Progenitor cell of endocrine pancreas (in vitro differentiated cells): ENCODE measurements around the gene UBR4. TPM values are rescaled to one million over a fixed set of nuclear protein-coding genes. Genes with fewer than 3 reads are reported as not detected.

ENCODE experiments used
- DNase-seq: peaks from one replicate; pipeline ENCODE4 v3.0.0; 2021; ENCODE audit warnings: low spot score; ENCODE audit not compliant: unreplicated experiment
- H3K27ac Mint-ChIP-seq: 2 replicates; pipeline ENCODE4 v1.8.0; 2021; ENCODE audit warnings: mild to moderate bottlenecking, moderate library complexity, mixed read lengths
- H3K27me3 Mint-ChIP-seq: 2 replicates; pipeline ENCODE4 v1.8.0; 2021; ENCODE audit warnings: mixed read lengths
- H3K36me3 Mint-ChIP-seq: 2 replicates; pipeline ENCODE4 v1.8.0; 2022; ENCODE audit warnings: mixed read lengths; ENCODE audit not compliant: insufficient read depth
- H3K4me1 Mint-ChIP-seq: 2 replicates; pipeline ENCODE4 v1.8.0; 2021; ENCODE audit warnings: low read depth, mixed read lengths
- H3K4me3 Mint-ChIP-seq: 2 replicates; pipeline ENCODE4 v1.8.0; 2021; ENCODE audit warnings: low read depth, mild to moderate bottlenecking, moderate library complexity, mixed read lengths
- H3K9me3 Mint-ChIP-seq: 2 replicates; pipeline ENCODE4 v1.8.0; 2021; ENCODE audit warnings: low read depth, mixed read lengths
- total RNA-seq: library from RNA; stranded (reverse); gene quantifications from 2 replicates; pipeline ENCODE4 v1.2.1, GENCODE V29; 2021
- TF ChIP-seq, protein P1 (sequence below): fragments of 200-600 bp; sonication (generic); IDR thresholded peaks from one replicate; pipeline ENCODE4 v1.5.0; 2021; ENCODE audit warnings: antibody characterized with exemption, mild to moderate bottlenecking; ENCODE audit not compliant: unreplicated experiment

Gene UBR4
- total RNA-seq, 1 donor from 2014 or later, result 155 TPM

- Mint-ChIP-seq H3K4me1 (peaks cover 3% of the 10 kb centered on the region), H3K27me3 (no peaks in the 10 kb centered on the region), H3K36me3 (peaks cover 42% of the 10 kb centered on the region)
These were observed 79.6 kb downstream of the UBR4 start for GRCh38 chr1:19130468-19130867.

GRCh38 chr1:19128968-19129514, 81.0 kb downstream of the UBR4 start:
- Mint-ChIP-seq H3K36me3 (peaks cover 31% of the 10 kb centered on the region), H3K27ac (no peak overlapping the region)

More at GRCh38 chr1:19130468-19130867, 79.6 kb downstream of the UBR4 start:
- TF ChIP-seq, protein P1, sequence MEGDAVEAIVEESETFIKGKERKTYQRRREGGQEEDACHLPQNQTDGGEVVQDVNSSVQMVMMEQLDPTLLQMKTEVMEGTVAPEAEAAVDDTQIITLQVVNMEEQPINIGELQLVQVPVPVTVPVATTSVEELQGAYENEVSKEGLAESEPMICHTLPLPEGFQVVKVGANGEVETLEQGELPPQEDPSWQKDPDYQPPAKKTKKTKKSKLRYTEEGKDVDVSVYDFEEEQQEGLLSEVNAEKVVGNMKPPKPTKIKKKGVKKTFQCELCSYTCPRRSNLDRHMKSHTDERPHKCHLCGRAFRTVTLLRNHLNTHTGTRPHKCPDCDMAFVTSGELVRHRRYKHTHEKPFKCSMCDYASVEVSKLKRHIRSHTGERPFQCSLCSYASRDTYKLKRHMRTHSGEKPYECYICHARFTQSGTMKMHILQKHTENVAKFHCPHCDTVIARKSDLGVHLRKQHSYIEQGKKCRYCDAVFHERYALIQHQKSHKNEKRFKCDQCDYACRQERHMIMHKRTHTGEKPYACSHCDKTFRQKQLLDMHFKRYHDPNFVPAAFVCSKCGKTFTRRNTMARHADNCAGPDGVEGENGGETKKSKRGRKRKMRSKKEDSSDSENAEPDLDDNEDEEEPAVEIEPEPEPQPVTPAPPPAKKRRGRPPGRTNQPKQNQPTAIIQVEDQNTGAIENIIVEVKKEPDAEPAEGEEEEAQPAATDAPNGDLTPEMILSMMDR, result no peak
- Mint-ChIP-seq H3K27ac (peak overlapping the region; percentile 4), H3K4me3 (no peak overlapping the region), H3K9me3 (peaks cover 18% of the 10 kb centered on the region)
- no peak for DNase-seq

DNA sequence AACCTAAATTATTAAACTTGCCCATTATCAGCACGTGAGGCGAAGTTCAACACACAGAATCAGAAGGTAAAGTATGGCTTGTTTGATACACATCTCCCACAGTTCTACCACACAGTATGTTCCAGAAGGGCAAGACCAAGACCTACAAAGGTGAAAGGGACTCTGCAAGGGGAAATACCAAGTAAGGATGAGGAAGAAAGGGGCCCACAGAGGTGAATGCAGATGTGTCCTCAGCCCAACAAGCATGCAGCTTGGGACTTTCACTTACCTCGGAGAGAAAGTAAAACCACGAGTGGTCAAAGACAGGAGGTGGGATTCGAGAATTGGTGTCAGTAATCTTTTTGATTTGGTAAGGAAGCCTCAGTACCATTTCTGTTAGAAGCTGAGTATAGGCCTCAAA, 85.8 kb downstream of the UBR4 start:
- Mint-ChIP-seq H3K4me3 (no peak overlapping the region), H3K4me1 (no peaks in the 10 kb centered on the region), H3K36me3 (peaks cover 29% of the 10 kb centered on the region), H3K27ac (no peak overlapping the region), H3K27me3 (no peaks in the 10 kb centered on the region), H3K9me3 (no peaks in the 10 kb centered on the region)
- no peak for DNase-seq
- TF ChIP-seq, protein P1, result no peak

More at GRCh38 chr1:19128968-19129514, 81.0 kb downstream of the UBR4 start:
- Mint-ChIP-seq H3K27me3 (no peaks in the 10 kb centered on the region), H3K4me3 (no peak overlapping the region), H3K9me3 (peaks cover 5% of the 10 kb centered on the region), H3K4me1 (peaks cover 3% of the 10 kb centered on the region)
- DNase-seq, result no peak
- TF ChIP-seq, protein P1, result no peak

DNA sequence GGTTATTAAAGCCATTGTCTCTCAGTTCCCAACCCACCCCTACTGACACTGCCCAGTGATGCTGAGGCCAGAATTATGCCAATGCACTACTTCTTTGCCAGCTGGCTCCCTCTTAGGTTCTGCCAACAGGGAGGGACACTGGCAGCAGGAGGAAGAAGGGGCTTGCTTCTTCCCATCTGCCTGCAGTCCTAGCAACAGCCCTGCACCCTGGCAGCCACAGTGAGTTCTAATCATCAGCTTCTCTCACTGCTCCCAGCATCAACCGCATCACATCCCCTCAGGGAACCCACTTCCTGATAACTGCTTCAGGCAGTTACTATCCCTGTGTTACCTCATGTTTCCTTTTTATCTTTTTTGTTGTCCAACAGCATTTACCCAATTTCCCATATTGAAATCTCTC, 86.2 kb downstream of the UBR4 start:
- no peak for DNase-seq
- no peak overlapping the region for H3K4me3 Mint-ChIP-seq
- H3K27me3 Mint-ChIP-seq, result no peaks in the 10 kb centered on the region
- no peak overlapping the region for H3K27ac Mint-ChIP-seq
- no peaks in the 10 kb centered on the region for H3K4me1 Mint-ChIP-seq
- H3K9me3 Mint-ChIP-seq, result no peaks in the 10 kb centered on the region
- TF ChIP-seq, protein P1, result no peak
- H3K36me3 Mint-ChIP-seq, result peaks cover 30% of the 10 kb centered on the region

GRCh38 chr1:19122668-19123067, 87.4 kb downstream of the UBR4 start:
- Mint-ChIP-seq H3K4me1 (no peaks in the 10 kb centered on the region), H3K27me3 (no peaks in the 10 kb centered on the region), H3K4me3 (no peak overlapping the region), H3K9me3 (no peaks in the 10 kb centered on the region), H3K27ac (no peak overlapping the region), H3K36me3 (peaks cover 36% of the 10 kb centered on the region)
- TF ChIP-seq, protein P1, result no peak
- no peak for DNase-seq
